HG02610 (cell line): ENCODE data around the gene SNAPC1.
"Not testable (repeated sequence)": the region's sequence is repeated elsewhere in the genome, so short reads cannot be mapped to it uniquely, and the experiment has no call there.

Experiments
- ATAC-seq: cut with Tn5 transposase; IDR thresholded peaks from one replicate; pipeline ENCODE4 v1.9.1; 2021; ENCODE audit warnings: mild to moderate bottlenecking, moderate library complexity; ENCODE audit not compliant: unreplicated experiment

SNAPC1 gene, protein sequence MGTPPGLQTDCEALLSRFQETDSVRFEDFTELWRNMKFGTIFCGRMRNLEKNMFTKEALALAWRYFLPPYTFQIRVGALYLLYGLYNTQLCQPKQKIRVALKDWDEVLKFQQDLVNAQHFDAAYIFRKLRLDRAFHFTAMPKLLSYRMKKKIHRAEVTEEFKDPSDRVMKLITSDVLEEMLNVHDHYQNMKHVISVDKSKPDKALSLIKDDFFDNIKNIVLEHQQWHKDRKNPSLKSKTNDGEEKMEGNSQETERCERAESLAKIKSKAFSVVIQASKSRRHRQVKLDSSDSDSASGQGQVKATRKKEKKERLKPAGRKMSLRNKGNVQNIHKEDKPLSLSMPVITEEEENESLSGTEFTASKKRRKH

DNA sequence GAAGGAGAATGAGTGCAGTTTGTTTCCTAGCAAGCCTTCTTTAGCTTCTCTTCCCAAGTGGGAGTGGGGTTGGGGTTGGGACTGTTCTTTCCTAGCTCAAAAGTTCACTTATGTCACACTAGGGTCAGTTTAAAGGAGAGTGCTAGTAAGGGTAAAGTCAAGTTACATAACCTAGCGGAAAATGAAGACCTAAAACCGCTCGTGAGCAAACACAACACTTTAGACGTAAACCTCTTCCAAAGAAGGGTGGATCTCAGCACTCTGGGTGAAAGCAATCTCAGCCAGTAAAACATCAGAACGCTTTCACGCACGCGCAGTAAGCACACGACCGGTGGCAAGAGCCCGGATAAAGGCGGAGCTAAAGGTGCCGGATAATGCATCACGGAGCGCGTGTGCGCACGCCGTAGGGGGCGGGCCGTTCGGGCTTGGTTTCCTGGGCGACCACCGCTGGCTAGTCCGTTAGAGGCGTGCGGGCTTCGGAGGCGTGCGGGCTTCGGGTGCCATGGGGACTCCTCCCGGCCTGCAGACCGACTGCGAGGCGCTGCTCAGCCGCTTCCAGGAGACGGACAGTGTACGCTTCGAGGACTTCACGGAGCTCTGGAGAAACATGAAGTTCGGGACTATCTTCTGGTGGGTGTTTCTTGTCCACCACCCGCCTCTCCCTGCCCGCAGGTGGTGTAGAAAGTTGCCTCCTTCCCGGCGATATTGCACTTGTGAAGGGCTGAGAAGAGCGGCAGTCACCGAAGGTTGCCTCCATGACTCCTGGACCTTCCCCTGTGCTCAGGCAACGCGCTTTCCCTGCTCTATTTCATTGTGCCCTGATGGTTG lies at the start of gene SNAPC1:
Gene SNAPC1 (plus strand): TSS at position 462 of the 828 bp plus-strand sequence. CDS start 41 bp downstream, at position 503.
- ATAC-seq = peak; percentile 99

DNA sequence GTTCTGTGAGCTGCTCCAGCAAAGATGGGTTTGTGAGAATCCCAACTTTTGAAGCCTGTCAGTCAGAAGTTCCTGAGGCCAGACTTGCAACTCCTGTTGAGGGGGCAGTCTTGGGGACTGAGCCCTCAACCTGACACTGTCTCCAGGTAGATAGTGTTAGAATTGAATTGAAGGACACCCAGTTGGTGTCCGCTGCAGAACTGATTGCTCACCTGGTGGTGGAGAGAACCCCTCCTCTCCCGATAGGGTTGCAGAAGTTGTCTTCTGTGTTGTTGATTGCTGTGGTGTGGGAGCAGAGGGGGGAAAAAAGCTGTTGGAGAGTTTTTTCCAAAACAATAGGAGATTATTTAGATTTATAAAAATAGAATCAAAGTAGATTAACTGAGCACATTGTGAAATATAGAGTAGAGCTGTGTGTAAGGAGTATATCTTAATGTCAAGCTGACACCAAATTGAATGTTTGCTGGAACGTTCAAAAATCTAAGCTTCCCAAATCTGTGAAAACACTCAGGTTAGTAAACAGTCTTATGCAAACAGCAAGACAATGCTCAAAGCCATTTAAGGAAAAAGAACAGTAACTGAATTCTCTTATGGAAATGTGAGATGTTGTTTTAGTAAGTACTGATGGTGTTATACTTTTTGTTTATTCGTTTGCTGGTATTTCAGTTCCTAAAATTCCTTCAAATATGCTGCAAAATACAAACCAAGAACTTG lies 48.3 kb upstream of the SNAPC1 start:
- ATAC-seq = no peak

DNA sequence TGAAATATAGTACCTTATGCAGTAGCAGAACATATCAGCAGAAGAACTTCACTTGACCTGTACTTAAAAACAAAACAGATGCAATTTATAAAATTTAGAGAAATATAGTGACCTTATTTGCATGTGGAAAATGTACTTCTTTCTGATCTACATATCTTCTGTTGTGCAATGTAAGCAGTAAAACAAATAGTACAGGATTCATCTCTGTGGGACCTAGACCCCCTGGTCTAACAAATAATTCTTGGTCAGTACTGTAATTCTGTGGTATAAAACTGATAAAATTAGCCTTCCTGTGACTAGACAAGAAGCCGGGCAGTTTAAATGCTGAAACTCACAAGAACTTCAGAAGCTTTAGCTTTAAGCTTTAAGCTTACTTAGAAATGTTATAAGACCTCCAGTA lies 45.3 kb upstream of the SNAPC1 start:
- ATAC-seq = no peak

DNA sequence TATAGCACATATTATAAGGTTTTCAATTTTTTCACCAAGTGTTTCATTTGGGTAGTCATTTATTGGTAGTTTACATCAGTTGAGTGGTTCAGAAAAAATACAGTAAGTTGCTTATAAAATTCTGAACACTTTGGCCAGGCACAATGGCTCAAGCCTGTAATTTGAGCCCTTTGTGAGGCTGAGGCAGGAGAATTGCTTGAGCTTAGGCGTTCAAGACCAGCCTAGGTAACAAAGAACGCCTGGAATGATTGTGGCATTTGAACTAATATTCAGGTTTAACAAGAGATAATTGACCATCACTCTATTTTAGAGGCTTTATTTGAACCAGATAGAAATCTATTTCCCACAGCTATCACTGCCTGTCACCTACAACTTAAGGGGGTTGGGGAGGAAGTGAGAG lies 44.2 kb upstream of the SNAPC1 start:
- ATAC-seq = no peak

DNA sequence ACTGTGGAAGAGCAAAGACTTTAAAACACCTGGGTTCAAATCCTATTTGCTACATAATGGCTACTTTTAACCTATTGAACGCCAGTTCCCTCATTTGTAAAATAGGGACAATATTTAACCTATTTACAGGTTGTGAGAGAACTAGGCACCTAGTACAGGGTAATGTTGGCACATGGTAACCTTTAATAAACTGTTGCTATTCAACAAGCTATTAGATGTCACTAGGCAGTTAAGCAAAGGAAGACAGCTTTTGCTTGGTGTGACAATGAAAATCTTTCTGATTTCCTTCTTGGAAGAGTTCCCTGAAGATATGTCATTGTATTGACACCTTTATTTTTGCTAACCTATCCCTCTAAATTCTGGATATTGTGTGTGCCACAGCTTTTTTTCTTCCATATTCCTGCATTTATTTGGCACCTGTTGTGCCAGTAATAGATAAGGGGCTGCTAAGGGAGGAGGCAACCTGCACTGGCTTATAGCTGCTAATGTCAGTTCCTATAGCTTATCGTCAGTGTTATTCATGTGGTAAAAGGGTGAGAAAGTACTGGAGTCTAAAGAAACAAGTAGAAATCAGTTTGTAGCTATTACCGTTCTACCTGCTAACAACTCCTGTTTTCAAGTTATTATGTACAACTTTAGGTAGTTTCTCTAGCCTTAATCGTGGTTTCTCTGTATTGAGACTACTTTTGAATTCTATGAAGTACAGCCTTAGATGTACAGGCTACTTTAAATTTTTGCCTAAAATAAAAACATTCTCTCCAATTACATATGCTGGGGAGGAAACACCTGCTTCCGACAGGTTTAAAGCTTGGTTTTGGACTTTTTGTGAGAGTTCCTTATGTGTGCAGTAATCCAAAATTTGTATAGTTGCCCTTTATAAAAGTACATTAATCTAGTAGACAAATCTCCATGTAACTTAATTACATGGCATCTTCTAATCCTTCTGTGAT lies 42.6 kb upstream of the SNAPC1 start:
- no peak for ATAC-seq

DNA sequence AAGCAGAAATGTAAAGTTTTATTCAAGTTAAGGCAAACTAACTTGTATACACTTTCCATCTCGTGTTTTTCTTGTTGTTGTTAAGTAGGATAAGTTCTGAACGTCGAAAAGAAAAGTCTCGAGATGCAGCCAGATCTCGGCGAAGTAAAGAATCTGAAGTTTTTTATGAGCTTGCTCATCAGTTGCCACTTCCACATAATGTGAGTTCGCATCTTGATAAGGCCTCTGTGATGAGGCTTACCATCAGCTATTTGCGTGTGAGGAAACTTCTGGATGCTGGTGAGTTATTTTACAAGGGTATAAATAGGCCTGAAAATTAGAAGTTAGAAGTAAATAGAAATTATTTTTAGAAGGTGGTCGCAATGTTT lies 41.9 kb upstream of the SNAPC1 start:
- ATAC-seq = no peak

DNA sequence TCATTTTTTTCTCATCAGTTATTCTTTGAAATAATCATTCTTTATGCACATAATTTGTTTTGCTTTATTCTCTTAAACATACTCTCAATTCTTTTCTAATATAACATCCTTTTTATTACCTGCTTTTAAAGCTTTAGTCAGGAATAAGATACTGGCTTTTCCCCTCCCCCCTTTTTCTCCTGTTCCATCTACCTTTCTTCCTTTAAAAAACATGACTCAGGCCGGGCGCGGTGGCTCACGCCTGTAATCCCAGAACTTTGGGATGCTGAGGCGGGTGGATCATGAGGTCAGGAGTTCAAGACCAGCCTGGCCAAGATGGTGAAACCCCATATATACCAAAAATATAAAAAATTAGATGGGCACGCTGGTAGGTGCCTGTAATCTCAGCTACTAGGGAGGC lies 41.5 kb upstream of the SNAPC1 start:
- no peak for ATAC-seq

DNA sequence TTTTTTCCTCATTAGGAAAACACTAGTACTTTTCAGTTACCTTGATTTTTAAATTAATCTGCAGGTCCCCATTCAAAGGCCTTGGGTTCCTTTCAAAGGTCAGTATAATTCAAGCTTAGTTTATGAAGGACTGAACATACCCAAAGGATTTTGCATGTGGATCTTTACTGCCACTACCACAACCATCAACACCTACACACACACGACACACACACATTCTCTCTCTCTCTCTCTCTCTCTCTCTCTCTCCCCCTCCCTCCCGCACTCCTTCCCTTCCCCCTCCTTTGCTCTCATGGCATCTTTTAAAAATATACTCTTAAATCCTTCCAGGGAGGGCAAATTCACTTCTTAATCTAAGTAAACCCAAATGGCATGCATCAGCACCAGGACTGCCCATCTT lies 38.1 kb upstream of the SNAPC1 start:
- ATAC-seq = no peak

DNA sequence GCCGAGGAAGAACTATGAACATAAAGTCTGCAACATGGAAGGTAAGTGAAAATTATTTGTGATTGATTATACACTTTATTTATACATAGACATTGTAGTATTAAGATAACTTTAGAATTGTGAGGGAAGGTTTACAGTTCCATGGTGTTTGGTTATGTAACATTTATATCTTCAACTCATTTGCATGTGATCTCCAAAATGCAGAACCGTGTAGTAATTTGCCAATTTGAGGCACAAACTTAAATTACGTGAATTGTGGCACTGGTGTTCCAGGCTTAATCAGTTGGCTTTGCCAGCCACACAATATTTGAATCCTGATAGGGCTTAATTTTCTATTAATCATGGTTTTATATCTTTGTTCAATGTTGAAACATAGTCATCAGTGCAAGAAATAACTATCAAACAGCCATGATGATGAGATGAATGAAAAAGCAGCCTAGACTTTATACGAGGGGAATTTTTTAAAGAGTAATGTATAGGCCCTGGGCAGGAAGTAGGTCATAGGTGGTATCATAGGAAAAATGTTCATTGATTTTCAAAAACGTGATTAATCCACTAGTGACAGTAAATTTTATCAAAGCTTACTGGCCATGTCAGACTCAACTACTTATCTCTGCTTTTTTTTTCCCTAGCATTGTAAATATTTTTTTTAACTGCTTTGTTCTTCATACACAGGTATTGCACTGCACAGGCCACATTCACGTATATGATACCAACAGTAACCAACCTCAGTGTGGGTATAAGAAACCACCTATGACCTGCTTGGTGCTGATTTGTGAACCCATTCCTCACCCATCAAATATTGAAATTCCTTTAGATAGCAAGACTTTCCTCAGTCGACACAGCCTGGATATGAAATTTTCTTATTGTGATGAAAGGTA lies 35.2 kb upstream of the SNAPC1 start:
- no peak for ATAC-seq

DNA sequence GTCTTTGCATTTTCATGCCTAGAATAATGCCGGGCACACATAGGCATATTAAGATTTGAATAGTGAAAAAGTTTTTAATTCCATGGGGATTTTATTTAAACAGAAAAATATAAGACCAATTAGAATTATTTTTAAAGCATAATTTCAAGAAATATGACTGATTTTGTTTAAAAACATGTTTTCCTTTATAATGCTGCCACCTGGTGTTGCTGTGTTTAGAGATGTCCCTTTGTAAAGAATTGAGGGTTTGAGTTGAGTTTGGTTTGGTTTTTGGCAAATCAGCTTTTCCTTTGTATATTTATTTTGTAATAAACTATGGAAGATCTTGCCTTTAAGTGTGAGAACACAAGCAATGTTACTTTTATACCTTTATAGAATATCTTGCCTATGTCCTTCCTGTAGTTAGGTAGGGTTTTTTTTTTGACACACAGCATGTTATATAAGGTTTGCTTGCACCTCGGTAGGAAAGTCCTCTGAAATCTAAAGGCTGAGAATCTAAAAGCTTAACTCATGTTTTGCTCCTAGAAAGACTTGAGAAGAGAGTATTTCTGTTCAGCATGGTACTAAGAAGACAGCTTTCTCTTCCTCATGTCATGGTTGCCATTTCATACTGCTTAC lies 31.4 kb upstream of the SNAPC1 start:
- ATAC-seq = no peak

DNA sequence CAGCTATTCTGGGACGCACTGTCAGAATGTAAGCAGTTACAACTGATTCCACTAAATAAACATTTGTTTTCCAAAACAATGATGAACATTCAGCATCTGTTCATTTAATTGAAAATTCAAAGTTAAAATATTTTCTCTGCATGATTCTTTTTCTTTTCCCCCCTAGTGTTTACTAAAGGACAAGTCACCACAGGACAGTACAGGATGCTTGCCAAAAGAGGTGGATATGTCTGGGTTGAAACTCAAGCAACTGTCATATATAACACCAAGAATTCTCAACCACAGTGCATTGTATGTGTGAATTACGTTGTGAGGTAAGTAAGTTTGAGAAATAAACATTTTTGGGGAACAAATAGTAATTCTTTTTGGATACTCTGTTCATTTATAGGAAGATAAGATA lies 28.2 kb upstream of the SNAPC1 start:
- no peak for ATAC-seq

DNA sequence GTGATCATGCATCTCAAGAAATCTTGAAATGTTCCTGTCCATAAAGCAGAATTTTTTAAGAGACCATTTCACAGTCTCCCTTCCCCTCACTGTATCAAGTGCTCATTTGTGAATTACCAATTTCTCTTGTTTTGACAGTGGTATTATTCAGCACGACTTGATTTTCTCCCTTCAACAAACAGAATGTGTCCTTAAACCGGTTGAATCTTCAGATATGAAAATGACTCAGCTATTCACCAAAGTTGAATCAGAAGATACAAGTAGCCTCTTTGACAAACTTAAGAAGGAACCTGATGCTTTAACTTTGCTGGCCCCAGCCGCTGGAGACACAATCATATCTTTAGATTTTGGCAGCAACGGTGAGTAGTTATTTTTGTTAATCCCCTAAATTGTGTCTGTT lies 25.5 kb upstream of the SNAPC1 start:
- no peak for ATAC-seq

DNA sequence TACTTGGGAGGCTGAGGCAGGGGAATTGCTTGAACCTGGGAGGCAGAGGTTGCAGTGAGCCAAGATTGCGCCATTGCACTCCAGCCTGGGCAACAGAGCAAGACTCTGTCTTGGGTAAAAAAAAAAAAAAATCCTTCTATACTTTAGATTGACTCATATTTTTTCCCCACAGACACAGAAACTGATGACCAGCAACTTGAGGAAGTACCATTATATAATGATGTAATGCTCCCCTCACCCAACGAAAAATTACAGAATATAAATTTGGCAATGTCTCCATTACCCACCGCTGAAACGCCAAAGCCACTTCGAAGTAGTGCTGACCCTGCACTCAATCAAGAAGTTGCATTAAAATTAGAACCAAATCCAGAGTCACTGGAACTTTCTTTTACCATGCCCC lies 24.3 kb upstream of the SNAPC1 start:
- ATAC-seq = no peak

DNA sequence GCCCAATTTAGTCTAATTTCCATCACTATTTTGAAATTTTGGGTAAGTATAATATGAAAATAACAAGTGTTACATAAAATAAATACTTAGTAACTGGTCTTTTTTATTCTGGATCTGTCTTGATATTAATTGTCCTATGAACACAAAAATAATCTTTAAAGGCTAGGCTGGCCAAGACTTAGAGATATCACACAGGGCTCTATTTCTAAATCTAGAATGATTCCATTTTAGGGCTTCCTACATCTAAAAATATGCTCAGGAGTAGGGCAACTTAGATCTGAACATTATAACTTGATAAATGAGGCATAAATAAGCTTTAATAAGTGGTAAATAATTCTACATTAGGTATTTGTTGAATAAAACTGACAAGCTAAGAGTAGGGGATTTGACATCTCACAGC lies 23.1 kb upstream of the SNAPC1 start:
- ATAC-seq = no peak

DNA sequence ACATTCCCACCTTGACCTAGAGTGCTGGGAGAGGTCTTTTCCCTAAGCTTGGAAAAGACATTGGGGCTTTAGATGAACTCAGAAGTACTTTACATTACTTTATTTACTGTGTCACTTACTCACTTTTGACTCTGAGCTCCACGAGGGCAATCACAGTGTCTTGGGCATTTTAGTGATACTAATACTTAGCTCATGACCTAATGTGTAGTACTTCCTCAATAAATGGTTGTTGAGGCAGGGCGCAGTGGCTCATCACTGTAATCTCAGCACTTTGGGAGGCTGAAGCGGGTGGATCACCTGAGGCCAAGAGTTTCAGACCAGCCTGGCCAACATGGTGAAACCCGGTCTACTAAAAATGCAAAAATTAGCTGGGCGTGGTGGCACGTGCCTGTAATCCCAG lies 19.8 kb upstream of the SNAPC1 start:
- ATAC-seq = no peak

DNA sequence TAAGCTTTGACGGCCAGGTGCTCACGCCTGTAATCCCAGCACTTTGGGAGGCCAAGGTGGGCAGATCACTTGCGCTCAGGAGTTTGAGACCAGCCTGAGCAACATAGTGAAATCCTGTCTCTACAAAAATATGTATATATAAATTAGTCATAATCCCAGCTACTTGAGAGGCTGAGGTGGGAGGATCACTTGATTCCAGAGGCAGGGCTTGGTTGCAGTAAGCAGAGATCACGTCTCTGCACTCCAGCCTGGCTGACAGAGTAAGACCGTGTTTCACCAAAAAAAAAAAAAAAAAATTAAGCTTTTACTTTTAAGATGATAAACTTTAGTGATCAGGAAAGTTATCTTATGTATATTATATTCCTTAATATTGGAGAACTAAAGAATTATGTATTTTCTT lies 18.0 kb upstream of the SNAPC1 start:
- no peak for ATAC-seq

DNA sequence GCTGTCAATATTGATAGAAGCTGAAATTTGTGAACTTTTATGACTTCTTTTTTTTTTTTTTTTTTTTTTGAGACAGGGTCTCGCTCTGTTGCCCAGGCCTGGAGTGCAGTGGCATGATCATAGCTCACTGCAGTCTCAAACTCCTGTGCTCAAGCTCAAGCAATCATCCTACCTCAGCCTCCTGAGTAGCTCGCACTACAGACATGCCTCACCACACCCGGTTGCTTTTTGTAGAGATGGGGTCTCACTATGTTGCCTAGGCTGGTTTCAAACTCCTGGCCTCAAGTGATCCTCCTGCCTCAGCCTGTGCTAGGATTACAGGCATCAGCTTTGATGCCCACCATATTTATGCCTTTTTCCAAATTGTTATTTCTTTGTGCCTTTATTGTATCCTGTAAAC lies 15.9 kb upstream of the SNAPC1 start:
- ATAC-seq = not testable (repeated sequence)

DNA sequence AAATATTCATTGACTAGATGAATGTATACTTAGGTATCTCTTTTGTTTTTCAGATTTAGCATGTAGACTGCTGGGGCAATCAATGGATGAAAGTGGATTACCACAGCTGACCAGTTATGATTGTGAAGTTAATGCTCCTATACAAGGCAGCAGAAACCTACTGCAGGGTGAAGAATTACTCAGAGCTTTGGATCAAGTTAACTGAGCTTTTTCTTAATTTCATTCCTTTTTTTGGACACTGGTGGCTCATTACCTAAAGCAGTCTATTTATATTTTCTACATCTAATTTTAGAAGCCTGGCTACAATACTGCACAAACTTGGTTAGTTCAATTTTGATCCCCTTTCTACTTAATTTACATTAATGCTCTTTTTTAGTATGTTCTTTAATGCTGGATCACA lies 15.3 kb upstream of the SNAPC1 start:
- ATAC-seq = no peak

DNA sequence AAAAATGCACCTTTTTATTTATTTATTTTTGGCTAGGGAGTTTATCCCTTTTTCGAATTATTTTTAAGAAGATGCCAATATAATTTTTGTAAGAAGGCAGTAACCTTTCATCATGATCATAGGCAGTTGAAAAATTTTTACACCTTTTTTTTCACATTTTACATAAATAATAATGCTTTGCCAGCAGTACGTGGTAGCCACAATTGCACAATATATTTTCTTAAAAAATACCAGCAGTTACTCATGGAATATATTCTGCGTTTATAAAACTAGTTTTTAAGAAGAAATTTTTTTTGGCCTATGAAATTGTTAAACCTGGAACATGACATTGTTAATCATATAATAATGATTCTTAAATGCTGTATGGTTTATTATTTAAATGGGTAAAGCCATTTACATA lies 14.9 kb upstream of the SNAPC1 start:
- no peak for ATAC-seq
